Measurements from ENCODE around the gene DENND1C.

DNA sequence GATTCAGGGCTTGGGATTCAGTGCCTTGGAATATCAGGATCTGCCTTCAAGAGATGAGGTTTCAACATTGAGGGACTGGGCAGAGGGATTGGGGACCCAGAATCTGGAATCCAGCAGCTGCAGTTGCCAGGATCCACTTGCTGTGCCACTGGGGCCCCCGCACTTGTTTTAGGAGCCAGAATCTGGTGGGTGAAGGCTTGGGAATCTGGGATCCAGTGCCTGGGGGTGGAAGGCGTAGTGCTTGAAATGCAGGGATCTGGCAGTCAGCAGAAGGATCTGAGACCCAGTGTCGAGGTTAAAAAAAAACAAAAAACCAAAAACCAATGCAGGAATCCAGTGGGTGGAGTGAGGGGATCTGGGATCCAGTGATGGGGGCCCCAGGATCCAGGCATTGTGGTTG lies 40.7 kb downstream of the DENND1C start:
- TF ChIP-seq, protein P1, sequence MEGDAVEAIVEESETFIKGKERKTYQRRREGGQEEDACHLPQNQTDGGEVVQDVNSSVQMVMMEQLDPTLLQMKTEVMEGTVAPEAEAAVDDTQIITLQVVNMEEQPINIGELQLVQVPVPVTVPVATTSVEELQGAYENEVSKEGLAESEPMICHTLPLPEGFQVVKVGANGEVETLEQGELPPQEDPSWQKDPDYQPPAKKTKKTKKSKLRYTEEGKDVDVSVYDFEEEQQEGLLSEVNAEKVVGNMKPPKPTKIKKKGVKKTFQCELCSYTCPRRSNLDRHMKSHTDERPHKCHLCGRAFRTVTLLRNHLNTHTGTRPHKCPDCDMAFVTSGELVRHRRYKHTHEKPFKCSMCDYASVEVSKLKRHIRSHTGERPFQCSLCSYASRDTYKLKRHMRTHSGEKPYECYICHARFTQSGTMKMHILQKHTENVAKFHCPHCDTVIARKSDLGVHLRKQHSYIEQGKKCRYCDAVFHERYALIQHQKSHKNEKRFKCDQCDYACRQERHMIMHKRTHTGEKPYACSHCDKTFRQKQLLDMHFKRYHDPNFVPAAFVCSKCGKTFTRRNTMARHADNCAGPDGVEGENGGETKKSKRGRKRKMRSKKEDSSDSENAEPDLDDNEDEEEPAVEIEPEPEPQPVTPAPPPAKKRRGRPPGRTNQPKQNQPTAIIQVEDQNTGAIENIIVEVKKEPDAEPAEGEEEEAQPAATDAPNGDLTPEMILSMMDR (conservative IDR thresholded peaks at IDR 0.05; ENCODE audit: low read depth, low read length) = no peak
- TF ChIP-seq EZH2 (IDR thresholded peaks at IDR 0.05; ENCODE audit: low read length, unreplicated experiment) (no peak), EZH2phosphoT487 (IDR thresholded peaks at IDR 0.05; ENCODE audit: borderline replicate concordance, low read length) (no peak)
